ENCODE data around the gene TNRC18.

TNRC18 gene

GRCh38 chr7:5345171-5345570 is 78.5 kb downstream of the TNRC18 start:
- H3K4me3 ChIP-seq (ENCODE audit: low read depth, low read length): no peak overlapping the region
- no peak for DNase-seq (ENCODE audit: low read depth)
- no peak for TF ChIP-seq CTCF (IDR thresholded peaks at IDR 0.05; ENCODE audit: insufficient read depth, low read depth, low read length, missing control alignments)

- no peak overlapping the region for H3K4me3 ChIP-seq (ENCODE audit: low read depth, low read length)
- TF ChIP-seq CTCF (IDR thresholded peaks at IDR 0.05; ENCODE audit: insufficient read depth, low read depth, low read length, missing control alignments): no peak
- DNase-seq (ENCODE audit: low read depth): no peak
Observed at GRCh38 chr7:5344342-5344741, 79.3 kb downstream of the TNRC18 start.

- DNase-seq (ENCODE audit: low read depth): no peak
- no peak for TF ChIP-seq CTCF (IDR thresholded peaks at IDR 0.05; ENCODE audit: insufficient read depth, low read depth, low read length, missing control alignments)
- no peak overlapping the region for H3K4me3 ChIP-seq (ENCODE audit: low read depth, low read length)
Observed at GRCh38 chr7:5343884-5344283, 79.8 kb downstream of the TNRC18 start.

GRCh38 chr7:5342631-5343030 is 81.0 kb downstream of the TNRC18 start:
- no peak for TF ChIP-seq CTCF (IDR thresholded peaks at IDR 0.05; ENCODE audit: insufficient read depth, low read depth, low read length, missing control alignments)
- no peak overlapping the region for H3K4me3 ChIP-seq (ENCODE audit: low read depth, low read length)
- no peak for DNase-seq (ENCODE audit: low read depth)

- DNase-seq (ENCODE audit: low read depth): peak; percentile 23
- no peak for TF ChIP-seq CTCF (IDR thresholded peaks at IDR 0.05; ENCODE audit: insufficient read depth, low read depth, low read length, missing control alignments)
- no peak overlapping the region for H3K4me3 ChIP-seq (ENCODE audit: low read depth, low read length)
Observed at GRCh38 chr7:5339955-5340354, 83.7 kb downstream of the TNRC18 start.

- DNase-seq (ENCODE audit: low read depth): no peak
- H3K4me3 ChIP-seq (ENCODE audit: low read depth, low read length): no peak overlapping the region
- no peak for TF ChIP-seq CTCF (IDR thresholded peaks at IDR 0.05; ENCODE audit: insufficient read depth, low read depth, low read length, missing control alignments)
Observed at GRCh38 chr7:5337047-5337446, 86.6 kb downstream of the TNRC18 start.

- no peak for TF ChIP-seq CTCF (IDR thresholded peaks at IDR 0.05; ENCODE audit: insufficient read depth, low read depth, low read length, missing control alignments)
- no peak overlapping the region for H3K4me3 ChIP-seq (ENCODE audit: low read depth, low read length)
Observed at GRCh38 chr7:5334671-5335070, 89.0 kb downstream of the TNRC18 start.

More at GRCh38 chr7:5334671-5335070, 89.0 kb downstream of the TNRC18 start:
- DNase-seq (ENCODE audit: low read depth): no peak
